Kidney capillary endothelial cell (primary cell): ENCODE results near the gene RMDN2.
"Not testable (repeated sequence)": the region's sequence is repeated elsewhere in the genome, so short reads cannot be mapped to it uniquely, and the experiment has no call there.

Experiments
- DNase-seq: peaks from one replicate; pipeline ENCODE4 v3.0.0-alpha.2; 2018; ENCODE audit warnings: low spot score

Gene RMDN2

DNA sequence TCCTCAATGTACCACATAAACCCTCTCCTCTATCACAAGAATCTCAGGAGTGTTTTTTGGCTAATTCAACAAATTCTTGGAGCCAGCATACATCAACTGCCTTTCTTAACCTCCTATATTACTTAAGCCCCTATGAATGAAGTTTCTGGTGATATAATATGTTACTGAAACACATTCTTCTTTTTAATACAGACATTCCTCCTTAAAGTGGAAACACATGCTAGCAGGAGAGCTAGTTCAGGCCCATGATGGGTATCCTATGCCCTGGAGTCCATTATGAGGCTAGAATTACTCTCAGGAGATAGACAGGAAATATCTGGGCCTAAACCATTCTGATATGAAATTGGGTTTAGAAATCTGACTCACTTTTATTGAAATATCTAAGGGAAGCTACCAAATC, 26.6 kb upstream of the RMDN2 start:
- DNase-seq, result no peak

DNA sequence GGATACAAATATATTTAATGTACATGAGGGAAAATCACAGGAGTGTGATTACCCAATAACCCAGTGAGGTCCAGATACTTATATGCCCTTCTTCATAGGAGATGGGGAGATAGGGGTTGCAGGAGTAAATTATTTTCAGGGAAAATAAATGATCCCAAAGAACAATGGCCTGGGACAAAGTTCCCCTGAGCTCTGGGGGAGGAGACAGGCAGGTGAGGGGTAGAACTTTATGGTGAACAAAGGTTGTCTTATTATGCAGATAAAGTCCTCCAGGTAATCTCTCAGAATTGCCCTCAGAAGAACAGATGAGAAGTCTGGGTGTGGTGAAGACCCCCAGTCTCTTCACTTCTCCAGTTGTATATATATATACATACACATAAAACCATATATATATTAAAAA, 22.1 kb upstream of the RMDN2 start:
- no peak for DNase-seq

- DNase-seq, result no peak
Observed at GRCh38 chr2:37904425-37904824, 20.7 kb upstream of the RMDN2 start.

DNA sequence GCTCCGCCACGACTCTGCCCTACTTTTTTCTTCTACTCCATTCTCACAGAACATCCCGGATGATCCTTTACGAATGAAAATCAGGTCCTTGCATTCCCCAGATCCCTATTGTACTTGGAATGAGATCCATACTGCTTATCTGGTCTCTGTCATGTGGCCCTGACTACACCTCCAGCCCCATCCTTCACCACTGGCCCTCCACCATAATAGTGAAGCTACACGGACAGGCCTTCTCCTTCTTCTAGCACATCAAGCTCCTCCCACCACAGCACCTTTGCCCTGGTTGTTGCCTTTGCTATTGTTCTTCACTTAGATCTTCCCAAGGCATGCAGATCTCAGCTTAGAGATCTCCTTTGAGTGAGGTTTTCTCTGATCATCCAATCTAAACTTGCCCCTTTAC, 20.1 kb upstream of the RMDN2 start:
- no peak for DNase-seq

- no peak for DNase-seq
Observed at GRCh38 chr2:37906131-37906530, 19.0 kb upstream of the RMDN2 start.

DNA sequence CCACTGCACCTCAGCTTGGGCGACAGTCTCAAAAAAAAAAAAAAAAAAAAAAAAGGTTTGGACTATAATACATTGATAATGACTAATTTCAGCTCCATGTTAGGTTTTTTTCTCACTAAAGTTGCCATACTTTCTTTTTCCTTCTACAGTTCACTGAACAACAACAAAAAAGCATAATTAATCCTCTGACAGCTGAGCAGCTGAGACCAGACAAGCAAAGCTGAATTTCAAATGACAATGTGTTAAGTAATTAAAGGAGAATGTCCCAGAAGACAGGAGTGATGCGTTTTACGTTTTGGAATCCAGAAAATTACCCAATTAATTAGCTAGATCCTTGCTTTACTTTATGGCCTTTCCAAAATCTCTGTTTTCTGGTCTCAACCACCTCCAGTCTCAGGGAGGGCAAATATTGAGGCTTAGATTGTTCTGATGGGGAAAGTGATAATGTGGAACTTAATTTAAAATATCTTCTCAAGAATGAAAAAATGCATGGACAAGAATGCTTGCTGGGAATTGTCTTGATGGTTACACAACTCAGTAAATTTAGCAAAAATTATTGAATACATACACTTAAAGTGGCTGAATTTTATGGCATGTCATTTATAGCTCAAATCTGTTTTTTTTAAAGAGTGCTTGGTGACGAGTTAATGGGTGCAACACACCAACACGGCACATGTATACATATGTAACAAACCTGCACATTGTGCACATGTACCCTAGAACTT, 17.4 kb upstream of the RMDN2 start:
- DNase-seq, result no peak

DNA sequence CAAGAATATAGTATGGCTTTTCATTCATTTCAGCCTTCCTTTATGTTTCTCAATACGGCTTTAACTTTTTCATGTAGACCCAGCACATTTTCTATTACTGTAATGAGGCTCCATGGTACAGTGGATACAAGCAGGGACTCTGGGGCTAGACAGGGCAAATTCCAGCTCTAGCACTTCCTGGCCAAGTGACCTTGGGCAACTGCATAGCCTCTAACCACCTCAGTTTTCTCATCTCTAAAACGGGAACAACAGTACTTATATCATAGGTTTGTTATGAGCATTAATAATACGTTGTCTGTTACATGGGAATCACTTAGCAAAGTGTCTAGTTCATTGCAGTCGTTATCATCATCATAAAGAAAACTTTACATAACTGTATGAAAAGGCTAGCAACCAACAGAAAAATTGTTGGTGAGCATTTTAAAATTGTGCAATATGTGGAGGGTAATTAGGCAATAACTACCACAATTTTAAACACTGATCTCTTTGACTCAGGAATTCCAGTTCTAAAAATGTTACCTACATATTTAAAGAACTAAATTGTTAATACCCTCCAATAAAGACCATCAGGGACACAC, 13.7 kb upstream of the RMDN2 start:
- no peak for DNase-seq

GRCh38 chr2:37912056-37912455, 13.0 kb upstream of the RMDN2 start:
- no peak for DNase-seq

DNA sequence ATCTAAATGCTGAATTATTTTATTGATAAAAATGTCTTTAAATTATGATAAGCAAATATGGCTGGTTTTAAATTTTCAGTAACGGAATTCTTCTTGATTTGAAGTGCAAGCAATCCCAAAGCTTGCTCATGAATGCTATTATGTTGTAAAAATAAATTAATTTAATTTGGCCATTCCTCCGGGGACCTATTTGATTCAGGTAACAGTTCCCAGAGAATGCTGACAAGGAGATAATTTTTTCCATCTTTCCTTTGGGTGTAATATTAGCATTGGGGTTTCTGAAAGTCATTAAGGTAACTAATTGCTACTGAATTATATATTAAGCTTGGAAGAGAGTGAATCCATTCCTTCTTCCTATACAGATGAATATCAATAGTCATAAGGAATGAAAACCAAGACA, 12.5 kb upstream of the RMDN2 start:
- DNase-seq, result no peak

DNA sequence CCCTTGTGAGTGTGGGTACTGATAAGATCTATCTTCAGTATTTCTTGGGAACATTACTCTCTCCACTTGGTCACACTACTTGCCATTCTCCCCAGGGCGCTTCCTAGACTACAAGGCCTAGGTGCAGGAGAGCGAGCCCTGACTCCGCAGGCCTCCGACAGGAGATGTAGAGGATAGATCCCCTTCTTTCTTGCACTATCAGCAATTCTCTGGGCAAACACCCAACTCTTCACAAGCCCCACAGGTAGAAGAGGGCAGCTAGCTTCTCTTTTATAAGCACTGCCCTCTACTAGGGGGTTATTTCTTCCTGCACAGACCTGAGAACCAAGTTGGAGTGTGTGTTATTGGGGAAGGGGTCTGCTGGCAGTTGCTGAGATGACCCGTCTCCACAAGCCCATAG, 10.7 kb upstream of the RMDN2 start:
- DNase-seq, result no peak

DNA sequence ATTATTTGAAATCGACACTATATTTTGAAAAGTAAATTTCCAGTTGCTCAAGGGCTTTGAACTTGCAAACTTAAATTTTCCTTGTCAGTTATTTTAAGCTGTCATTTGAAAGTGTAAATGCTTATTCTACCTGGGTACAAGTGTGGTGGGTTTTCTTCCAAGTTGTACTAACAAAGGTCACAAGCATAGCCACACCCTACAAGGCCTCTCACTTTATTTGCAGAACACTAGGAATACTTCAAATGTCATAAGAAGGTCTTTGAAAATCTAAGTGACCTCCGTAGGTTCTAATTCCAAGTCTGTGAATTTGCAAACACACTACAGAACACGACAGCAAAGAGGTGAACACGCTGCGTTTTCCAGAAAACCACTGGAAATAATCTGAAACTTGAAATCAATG, 9.3 kb upstream of the RMDN2 start:
- DNase-seq, result no peak

DNA sequence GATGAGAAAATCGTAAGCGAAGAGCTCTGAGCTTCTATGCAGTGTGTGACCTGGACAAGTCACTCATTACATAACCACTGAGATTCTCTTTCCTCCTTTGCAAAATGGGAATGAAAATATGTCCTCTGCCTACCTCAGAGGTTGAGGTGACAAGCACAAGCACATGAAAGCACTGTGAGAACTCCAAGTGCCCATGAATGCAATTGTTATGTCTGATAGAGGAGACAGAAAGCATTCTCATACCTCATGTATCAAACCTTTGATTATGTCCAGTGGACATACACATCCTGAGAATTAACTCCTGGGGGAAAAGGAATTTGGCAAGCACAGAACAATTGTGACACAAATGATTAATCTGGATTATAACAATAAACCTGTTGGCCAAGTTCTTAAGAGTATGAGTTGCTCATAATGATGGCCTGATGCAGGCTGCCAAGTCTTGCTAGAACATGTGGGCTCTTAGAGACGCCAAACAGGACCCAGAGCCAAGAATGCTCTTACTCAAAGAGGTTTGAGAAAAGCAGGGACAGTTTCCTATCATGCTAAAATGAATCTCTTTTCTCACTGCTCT, 8.5 kb upstream of the RMDN2 start:
- DNase-seq, result no peak

GRCh38 chr2:37917281-37918228, 7.5 kb upstream of the RMDN2 start:
- no peak for DNase-seq

DNA sequence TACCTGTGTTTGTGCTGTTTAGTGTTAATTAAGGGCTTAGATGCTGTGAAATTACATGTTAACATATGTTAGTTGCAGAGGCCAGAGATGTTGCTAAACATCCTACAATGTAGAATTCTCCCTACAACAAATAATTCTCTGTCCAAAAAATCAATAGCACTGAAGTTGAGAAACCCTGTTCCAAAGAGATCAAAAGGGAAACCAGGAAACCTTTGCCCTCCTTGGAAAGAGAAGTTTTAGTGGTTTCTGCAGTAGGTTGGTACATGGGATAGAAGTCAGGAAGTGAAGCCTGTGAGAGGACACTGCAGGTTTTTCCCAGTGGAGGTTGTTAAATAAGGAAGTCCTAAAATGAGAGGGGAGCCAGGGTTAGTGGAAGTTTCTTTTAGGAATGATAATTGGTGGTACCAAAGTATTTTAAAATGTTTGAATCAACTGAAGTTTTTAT, 6.3 kb upstream of the RMDN2 start:
- DNase-seq, result no peak

DNA sequence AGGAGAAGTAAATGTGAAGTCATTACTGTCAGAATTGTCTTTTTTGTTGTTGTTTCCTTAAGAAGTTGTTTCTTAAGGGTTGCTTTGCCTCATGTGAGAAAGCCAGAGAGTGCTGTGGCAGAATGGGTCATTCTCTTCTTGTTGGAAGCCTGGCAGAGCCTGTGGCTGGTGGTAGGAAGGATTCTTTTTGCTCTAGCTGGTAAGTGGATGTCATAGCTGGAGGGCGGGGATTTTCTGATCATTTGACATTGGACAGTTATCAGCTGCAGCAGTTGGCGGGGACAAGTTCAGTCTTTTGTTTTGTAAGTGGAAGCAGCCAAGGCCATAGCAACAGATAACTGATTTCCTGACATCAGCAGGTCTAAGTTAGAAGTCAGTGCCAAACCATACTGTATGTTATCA, 5.5 kb upstream of the RMDN2 start:
- DNase-seq, result no peak

- no peak for DNase-seq
Observed at GRCh38 chr2:37920570-37920969, 4.5 kb upstream of the RMDN2 start.

GRCh38 chr2:37921781-37922180, 3.3 kb upstream of the RMDN2 start:
- no peak for DNase-seq

DNA sequence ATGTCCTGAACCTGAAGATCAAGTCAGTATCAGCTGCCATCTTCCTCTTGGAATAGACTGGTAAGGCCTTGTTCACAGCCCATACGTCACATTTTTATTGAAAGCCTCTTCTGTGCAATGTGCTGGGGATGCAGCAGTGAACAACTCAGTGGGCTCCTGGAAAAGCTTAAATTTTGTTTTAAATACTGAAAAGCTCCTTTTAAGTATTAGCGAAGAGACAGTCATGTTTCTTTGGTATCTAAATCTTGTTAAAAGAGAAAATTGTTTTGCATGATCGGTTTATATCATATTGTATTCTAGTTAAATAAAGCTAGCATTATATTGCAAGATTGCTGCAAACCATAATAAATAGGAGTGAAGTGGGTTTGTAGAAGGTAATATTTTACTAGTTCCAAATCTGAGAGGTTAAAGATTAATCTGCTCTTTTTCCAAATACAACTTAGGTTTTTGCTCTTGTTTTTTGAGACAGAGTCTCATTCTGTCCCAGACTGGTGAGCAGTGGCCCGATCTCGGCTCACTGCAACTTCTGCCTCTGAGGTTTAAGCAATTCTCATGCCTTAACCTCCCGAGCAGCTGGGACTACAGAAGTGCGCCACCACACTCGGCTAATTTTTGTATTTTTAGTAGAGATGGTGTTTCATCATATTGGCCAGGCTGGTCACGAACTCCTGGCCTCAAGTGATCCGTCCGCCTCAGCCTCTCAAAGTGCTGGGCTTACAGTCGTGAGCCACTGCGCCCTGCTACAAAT, 1.6 kb upstream of the RMDN2 start:
- no peak for DNase-seq

GRCh38 chr2:37926635-37927034, 1.5 kb downstream of the RMDN2 start:
- DNase-seq, result no peak

DNA sequence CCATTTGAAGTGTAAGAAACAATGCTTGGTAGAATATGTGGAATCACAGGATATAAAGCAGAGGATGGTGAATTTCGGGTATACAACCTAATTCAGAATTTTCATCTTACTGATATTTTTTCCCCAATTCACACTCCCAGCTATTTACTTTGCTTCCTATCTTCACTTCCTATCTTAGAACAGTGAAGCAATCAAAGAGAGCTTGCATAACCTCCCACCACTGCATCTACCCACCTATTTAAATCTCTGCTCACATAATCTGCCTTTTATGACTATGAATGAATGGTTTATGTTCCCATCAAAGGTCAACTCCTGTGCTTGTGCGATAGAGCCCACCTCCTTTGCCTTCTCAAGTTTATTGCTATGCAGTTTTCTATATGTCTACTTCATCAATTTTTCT, 3.3 kb downstream of the RMDN2 start:
- no peak for DNase-seq

- not testable (repeated sequence) for DNase-seq
Observed at GRCh38 chr2:37930392-37930791, 5.3 kb downstream of the RMDN2 start.

DNA sequence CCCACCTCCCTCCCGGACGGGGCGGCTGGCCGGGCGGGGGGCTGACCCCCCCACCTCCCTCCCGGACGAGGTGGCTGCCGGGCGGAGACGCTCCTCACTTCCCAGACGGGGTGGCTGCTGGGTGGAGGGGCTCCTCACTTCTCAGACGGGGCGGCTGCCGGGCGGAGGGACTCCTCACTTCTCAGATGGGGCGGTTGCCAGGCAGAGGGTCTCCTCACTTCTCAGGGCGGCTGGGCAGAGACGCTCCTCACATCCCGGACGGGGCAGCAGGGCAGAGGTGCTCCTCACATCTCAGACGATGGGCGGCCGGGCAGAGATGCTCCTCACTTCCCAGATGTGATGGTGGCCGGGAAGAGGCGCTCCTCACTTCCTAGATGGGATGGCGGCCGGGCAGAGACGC, 7.8 kb downstream of the RMDN2 start:
- not testable (repeated sequence) for DNase-seq
